HCT116 (cell line): ENCODE data around the gene CTU2. TPM values are rescaled to one million over a fixed set of nuclear protein-coding genes. Genes with fewer than 3 reads are reported as not detected.

Experiments
- ATF3 ChIP-seq: IDR thresholded peaks from 2 replicates; pipeline ENCODE4 v1.6.1; 2012
- CBX3 ChIP-seq: IDR thresholded peaks from 2 replicates; pipeline ENCODE4 v1.6.1; 2012; ENCODE audit warnings: low read depth
- EZH2 ChIP-seq: fragments of 200-600 bp; sonication (generic); IDR thresholded peaks from 2 replicates; pipeline ENCODE4 v1.6.1; 2017; ENCODE audit warnings: antibody characterized with exemption, mixed run types
- EZH2phosphoT487 ChIP-seq: fragments of 200-600 bp; IDR thresholded peaks from 2 replicates; pipeline ENCODE4 v1.6.1; 2018; ENCODE audit warnings: antibody characterized with exemption, borderline replicate concordance
- MAX ChIP-seq: IDR thresholded peaks from 2 replicates; pipeline ENCODE4 v1.6.1; 2012
- REST ChIP-seq: IDR thresholded peaks from 2 replicates; pipeline ENCODE4 v1.6.1; 2012; ENCODE audit warnings: low read depth
- total RNA-seq: library from RNA; stranded (reverse); gene quantifications from one replicate; pipeline ENCODE4 v1.2.1, GENCODE V29; 2021; ENCODE audit not compliant: unreplicated experiment
- TF ChIP-seq, protein P1 (sequence below): IDR thresholded peaks from 2 replicates; pipeline ENCODE4 v1.6.1; 2011; ENCODE audit warnings: mild to moderate bottlenecking, low read length, moderate library complexity; ENCODE audit not compliant: insufficient replicate concordance; ENCODE audit errors: extremely low read depth

The CTU2 gene
- total RNA-seq, 1 experiment from 2014 or later, result 71.3 TPM

DNA sequence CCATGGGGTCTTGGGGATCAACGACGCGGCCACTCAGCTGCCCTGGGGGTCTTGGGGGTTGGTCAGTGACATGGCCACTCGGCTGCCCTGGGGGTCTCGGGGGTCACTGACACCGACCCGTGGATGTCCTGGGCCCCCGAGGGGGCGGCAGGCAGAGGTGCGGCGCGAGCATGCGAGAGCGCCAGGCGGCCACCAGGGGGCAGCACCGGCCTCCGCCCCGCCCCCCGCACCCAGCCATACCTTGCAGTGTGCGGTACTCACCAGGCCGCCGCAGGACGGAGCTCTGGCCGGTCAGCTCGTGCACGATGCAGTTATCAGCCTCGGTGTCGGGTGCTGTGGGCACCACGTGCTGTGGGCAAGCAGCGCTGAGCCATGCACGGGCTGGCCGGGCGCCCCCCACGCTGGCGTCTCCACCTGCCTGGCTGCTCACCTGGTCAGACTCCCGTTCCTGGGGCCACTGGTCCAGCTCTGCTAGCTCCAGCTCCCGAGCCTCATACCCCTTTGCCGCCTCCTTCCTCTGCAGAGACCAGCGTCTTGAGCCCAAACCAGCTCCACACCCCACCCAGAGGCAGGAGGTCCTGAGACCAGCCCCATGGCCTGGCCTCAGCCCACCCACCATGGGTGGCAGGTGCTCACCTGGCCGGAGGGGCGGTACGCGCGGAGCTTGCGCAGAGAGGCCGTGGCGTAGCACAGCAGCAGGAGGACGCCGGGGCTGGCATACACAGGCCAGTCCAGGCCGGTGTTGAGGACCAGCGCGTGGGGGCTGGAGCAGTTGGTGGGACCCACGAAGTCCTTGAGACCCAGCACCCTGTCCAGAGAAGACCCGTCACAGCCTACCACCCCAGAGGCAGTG is 31.2 kb downstream of the CTU2 start (continued):
- TF ChIP-seq, protein P1, sequence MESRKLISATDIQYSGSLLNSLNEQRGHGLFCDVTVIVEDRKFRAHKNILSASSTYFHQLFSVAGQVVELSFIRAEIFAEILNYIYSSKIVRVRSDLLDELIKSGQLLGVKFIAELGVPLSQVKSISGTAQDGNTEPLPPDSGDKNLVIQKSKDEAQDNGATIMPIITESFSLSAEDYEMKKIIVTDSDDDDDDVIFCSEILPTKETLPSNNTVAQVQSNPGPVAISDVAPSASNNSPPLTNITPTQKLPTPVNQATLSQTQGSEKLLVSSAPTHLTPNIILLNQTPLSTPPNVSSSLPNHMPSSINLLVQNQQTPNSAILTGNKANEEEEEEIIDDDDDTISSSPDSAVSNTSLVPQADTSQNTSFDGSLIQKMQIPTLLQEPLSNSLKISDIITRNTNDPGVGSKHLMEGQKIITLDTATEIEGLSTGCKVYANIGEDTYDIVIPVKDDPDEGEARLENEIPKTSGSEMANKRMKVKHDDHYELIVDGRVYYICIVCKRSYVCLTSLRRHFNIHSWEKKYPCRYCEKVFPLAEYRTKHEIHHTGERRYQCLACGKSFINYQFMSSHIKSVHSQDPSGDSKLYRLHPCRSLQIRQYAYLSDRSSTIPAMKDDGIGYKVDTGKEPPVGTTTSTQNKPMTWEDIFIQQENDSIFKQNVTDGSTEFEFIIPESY, result no peak
- TF ChIP-seq EZH2phosphoT487 (no peak), REST (no peak), EZH2 (no peak), ATF3 (no peak), MAX (peak; percentile 98), CBX3 (no peak)
